ENCODE data around the gene CHMP1A.

DNA sequence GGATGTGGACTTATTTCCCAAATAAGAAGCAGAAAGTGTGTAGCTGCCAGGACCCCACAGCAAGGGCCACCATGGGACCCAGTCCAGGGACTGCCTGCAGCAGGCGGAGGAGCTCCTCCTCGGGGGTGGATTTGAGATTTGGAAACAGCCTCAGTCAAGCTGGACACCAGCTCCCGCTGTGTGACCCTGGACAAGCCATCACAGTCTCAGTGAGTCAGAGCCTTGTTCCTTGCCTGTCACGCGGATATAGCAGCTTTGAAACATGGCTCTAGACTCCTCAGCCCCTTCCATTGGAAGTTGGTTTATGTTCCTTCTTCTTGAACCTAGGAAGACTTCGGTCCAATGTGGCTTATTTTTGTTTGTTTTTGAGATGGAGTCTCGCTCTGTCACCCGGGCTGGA lies 56.6 kb downstream of the CHMP1A start:
- TF ChIP-seq, protein P1, sequence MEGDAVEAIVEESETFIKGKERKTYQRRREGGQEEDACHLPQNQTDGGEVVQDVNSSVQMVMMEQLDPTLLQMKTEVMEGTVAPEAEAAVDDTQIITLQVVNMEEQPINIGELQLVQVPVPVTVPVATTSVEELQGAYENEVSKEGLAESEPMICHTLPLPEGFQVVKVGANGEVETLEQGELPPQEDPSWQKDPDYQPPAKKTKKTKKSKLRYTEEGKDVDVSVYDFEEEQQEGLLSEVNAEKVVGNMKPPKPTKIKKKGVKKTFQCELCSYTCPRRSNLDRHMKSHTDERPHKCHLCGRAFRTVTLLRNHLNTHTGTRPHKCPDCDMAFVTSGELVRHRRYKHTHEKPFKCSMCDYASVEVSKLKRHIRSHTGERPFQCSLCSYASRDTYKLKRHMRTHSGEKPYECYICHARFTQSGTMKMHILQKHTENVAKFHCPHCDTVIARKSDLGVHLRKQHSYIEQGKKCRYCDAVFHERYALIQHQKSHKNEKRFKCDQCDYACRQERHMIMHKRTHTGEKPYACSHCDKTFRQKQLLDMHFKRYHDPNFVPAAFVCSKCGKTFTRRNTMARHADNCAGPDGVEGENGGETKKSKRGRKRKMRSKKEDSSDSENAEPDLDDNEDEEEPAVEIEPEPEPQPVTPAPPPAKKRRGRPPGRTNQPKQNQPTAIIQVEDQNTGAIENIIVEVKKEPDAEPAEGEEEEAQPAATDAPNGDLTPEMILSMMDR (conservative IDR thresholded peaks at IDR 0.05), result no peak
- TF ChIP-seq EZH2 (IDR thresholded peaks at IDR 0.05; ENCODE audit: low read depth), result no peak
